Measurements from ENCODE around the gene OXCT2.

- TF ChIP-seq CTCF (IDR thresholded peaks at IDR 0.05) = no peak
- no peak for TF ChIP-seq POLR2A (IDR thresholded peaks at IDR 0.05)
Measured at GRCh38 chr1:39788758-39789570, 17.8 kb upstream of the OXCT2 start, which contains the start of gene BMP8B.
